MCF 10A (cell line): ENCODE results near the gene MAGEA9B. TPM values are rescaled to one million over a fixed set of nuclear protein-coding genes. Genes with fewer than 3 reads are reported as not detected.
"Not testable (repeated sequence)": the region's sequence is repeated elsewhere in the genome, so short reads cannot be mapped to it uniquely, and the experiment has no call there.

Experiments used
- BruUV-seq: library from RNA; stranded (reverse); fragments of 400-500 nt; replicated peaks from 2 replicates; lab custom pipeline; 2021; lab: Mats Ljungman, UMichigan
- CTCF ChIA-PET: fragments of 300-600 bp; sonication (Branson Sonifier 250); formaldehyde crosslinking; extraction: SDS; loops from one replicate; lab custom pipeline; 2021; ENCODE audit warnings: antibody characterized with exemption, inconsistent platforms; lab: Yijun Ruan, JAX
- POLR2A ChIA-PET: fragments of 300-600, 350-650 bp; sonication (Branson Sonifier 250); formaldehyde crosslinking; extraction: SDS; loops from one replicate; lab custom pipeline; 2020; ENCODE audit warnings: antibody characterized with exemption, inconsistent platforms; lab: Yijun Ruan, JAX
- DNase-seq: peaks from one replicate; pipeline ENCODE4 v3.0.0-alpha.2; 2018; ENCODE audit not compliant: unreplicated experiment
- H3K27ac Mint-ChIP-seq: one replicate; pipeline ENCODE4 v1.8.0; 2022; ENCODE audit warnings: mild to moderate bottlenecking, low read depth, mixed read lengths; ENCODE audit not compliant: unreplicated experiment
- H3K27me3 Mint-ChIP-seq: one replicate; pipeline ENCODE4 v1.8.0; 2022; ENCODE audit warnings: mixed read lengths; ENCODE audit not compliant: insufficient read depth, unreplicated experiment
- H3K36me3 Mint-ChIP-seq: one replicate; pipeline ENCODE4 v1.8.0; 2022; ENCODE audit warnings: mild to moderate bottlenecking, moderate library complexity, mixed read lengths; ENCODE audit not compliant: insufficient read depth, unreplicated experiment
- H3K4me1 Mint-ChIP-seq: one replicate; pipeline ENCODE4 v1.8.0; 2022; ENCODE audit warnings: mixed read lengths; ENCODE audit not compliant: insufficient read depth, unreplicated experiment
- H3K4me3 Mint-ChIP-seq: one replicate; pipeline ENCODE4 v1.8.0; 2022; ENCODE audit warnings: mild to moderate bottlenecking, moderate library complexity, mixed read lengths; ENCODE audit not compliant: unreplicated experiment
- H3K9me3 Mint-ChIP-seq: one replicate; pipeline ENCODE4 v1.8.0; 2022; ENCODE audit warnings: mixed read lengths; ENCODE audit not compliant: unreplicated experiment
- CTCF ChIP-seq: fragments of 200-600 bp; IDR thresholded peaks from one replicate; pipeline ENCODE4 v1.8.0; 2022; ENCODE audit warnings: antibody characterized with exemption, mild to moderate bottlenecking; ENCODE audit not compliant: unreplicated experiment
- intact Hi-C: fragments of 100-400 bp; cut with micrococcal nuclease; formaldehyde crosslinking; loops from 2 replicates; pipeline ENCODE4 v1.14.1; 2022
- total RNA-seq: library from RNA; stranded (reverse); gene quantifications from 2 replicates; pipeline ENCODE4 v1.2.3, GENCODE V29; 2022

MAGEA9B gene
- total RNA-seq, 1 experiment from 2014 or later, result not detected

- ChIA-PET CTCF (no interaction called here), POLR2A (interaction anchor here (1.0 to 3.6 kb wide), 6 partner anchors 24 to 399 kb away, joined by 3 to 58 read pairs (median 12); partner anchors contain the start of genes EOLA2 and IDS)
- BruUV-seq, result no TSS peak
- Mint-ChIP-seq H3K27ac (peak overlapping the region; percentile 99), H3K4me1 (no peaks in the 10 kb centered on the region), H3K9me3 (peaks cover 5% of the 10 kb centered on the region), H3K4me3 (peak overlapping the region; percentile 80), H3K36me3 (peaks cover 3% of the 10 kb centered on the region), H3K27me3 (no peaks in the 10 kb centered on the region)
- intact Hi-C loops, result no loop called here
- DNase-seq, result peak; percentile 85
- no peak for TF ChIP-seq CTCF
These were observed 47.1 kb downstream of the MAGEA9B start for GRCh38 chrX:149540131-149540620.

GRCh38 chrX:149539283-149540130 lies 47.8 kb downstream of the MAGEA9B start:
- intact Hi-C loops, result no loop called here
- peak overlapping the region; percentile 80 for H3K4me3 Mint-ChIP-seq
- peak; percentile 85 for DNase-seq
- no peaks in the 10 kb centered on the region for H3K27me3 Mint-ChIP-seq
- ChIA-PET CTCF (interaction anchor here (0.6 to 0.7 kb wide), 2 partner anchors 11 to 229 kb away, joined by 3 read pairs; no protein-coding TSS in a partner anchor), POLR2A (interaction anchor here (1.2 to 3.6 kb wide), 4 partner anchors 23 to 400 kb away, joined by 6 to 58 read pairs (median 18); partner anchors contain the start of genes EOLA2 and IDS)
- H3K4me1 Mint-ChIP-seq, result no peaks in the 10 kb centered on the region
- H3K27ac Mint-ChIP-seq, result peak overlapping the region; percentile 99
- no TSS peak for BruUV-seq
- peaks cover 11% of the 10 kb centered on the region for H3K9me3 Mint-ChIP-seq
- H3K36me3 Mint-ChIP-seq, result peaks cover 7% of the 10 kb centered on the region
- TF ChIP-seq CTCF, result no peak

- DNase-seq, POLR2A ChIA-PET, H3K27me3 Mint-ChIP-seq, H3K4me3 Mint-ChIP-seq, intact Hi-C loops, BruUV-seq, H3K27ac Mint-ChIP-seq, CTCF ChIA-PET, H3K36me3 Mint-ChIP-seq, H3K4me1 Mint-ChIP-seq: not testable (repeated sequence)
- peaks cover 11% of the 10 kb centered on the region for H3K9me3 Mint-ChIP-seq
These were observed 49.8 kb downstream of the MAGEA9B start for GRCh38 chrX:149537474-149537873.

GRCh38 chrX:149534926-149535602 lies 52.2 kb downstream of the MAGEA9B start:
- H3K36me3 Mint-ChIP-seq, H3K27me3 Mint-ChIP-seq, DNase-seq, BruUV-seq, POLR2A ChIA-PET, intact Hi-C loops, H3K4me1 Mint-ChIP-seq, H3K27ac Mint-ChIP-seq, H3K4me3 Mint-ChIP-seq: not testable (repeated sequence)
- H3K9me3 Mint-ChIP-seq, result peaks cover 11% of the 10 kb centered on the region
- CTCF ChIA-PET, result interaction anchor here (0.6 kb wide), 1 partner anchor 28 kb away, joined by 3 read pairs; no protein-coding TSS in a partner anchor

GRCh38 chrX:149533999-149534398 lies 53.3 kb downstream of the MAGEA9B start:
- DNase-seq, H3K4me3 Mint-ChIP-seq, H3K27me3 Mint-ChIP-seq, POLR2A ChIA-PET, CTCF ChIA-PET, intact Hi-C loops, H3K27ac Mint-ChIP-seq, BruUV-seq, H3K4me1 Mint-ChIP-seq: not testable (repeated sequence)
- peaks cover 11% of the 10 kb centered on the region for H3K9me3 Mint-ChIP-seq
- H3K36me3 Mint-ChIP-seq, result peaks cover 15% of the 10 kb centered on the region

GRCh38 chrX:149532868-149533267 lies 54.4 kb downstream of the MAGEA9B start:
- DNase-seq, CTCF ChIA-PET, BruUV-seq, intact Hi-C loops, H3K4me3 Mint-ChIP-seq, H3K27ac Mint-ChIP-seq, H3K4me1 Mint-ChIP-seq, POLR2A ChIA-PET, H3K27me3 Mint-ChIP-seq: not testable (repeated sequence)
- Mint-ChIP-seq H3K9me3 (peaks cover 16% of the 10 kb centered on the region), H3K36me3 (peaks cover 17% of the 10 kb centered on the region)
